Esophagus (tissue), 2 donors: ENCODE results near the gene SEPHS1. TPM values are rescaled to one million over a fixed set of nuclear protein-coding genes. Genes with fewer than 3 reads are reported as not detected.
"Not testable (repeated sequence)": the region's sequence is repeated elsewhere in the genome, so short reads cannot be mapped to it uniquely, and the experiment has no call there.

ENCODE experiments used
- H3K27ac ChIP-seq, 2 donors: one replicate each; pipeline ENCODE4 v1.5.1; 2013; ENCODE audit warnings: low read depth in 2 of 2, mild to moderate bottlenecking in 2 of 2, inconsistent platforms in 1 of 2, low read length in 1 of 2, moderate library complexity in 1 of 2
- H3K27me3 ChIP-seq, 2 donors: one replicate each; pipeline ENCODE4 v1.6.1; 2013; ENCODE audit warnings: low read length in 2 of 2, control low read depth in 1 of 2, mild to moderate bottlenecking in 1 of 2; ENCODE audit not compliant: insufficient read depth in 2 of 2, control insufficient read depth in 1 of 2
- H3K36me3 ChIP-seq, 2 donors: one replicate each; pipeline ENCODE4 v1.6.1; 2013; ENCODE audit warnings: low read length in 1 of 2; ENCODE audit not compliant: control insufficient read depth in 2 of 2, insufficient read depth in 2 of 2
- H3K4me1 ChIP-seq, 2 donors: one replicate each; pipeline ENCODE4 v1.6.1; 2013; ENCODE audit warnings: low read length in 1 of 2; ENCODE audit not compliant: control insufficient read depth in 2 of 2, insufficient read depth in 2 of 2
- H3K4me3 ChIP-seq, 2 donors: one replicate each; pipeline ENCODE4 v1.5.1; 2013; ENCODE audit warnings: low read length in 2 of 2, mild to moderate bottlenecking in 2 of 2, low read depth in 1 of 2, moderate library complexity in 1 of 2
- H3K9me3 ChIP-seq, 2 donors: one replicate each; pipeline ENCODE4 v1.6.1; 2013; ENCODE audit warnings: mild to moderate bottlenecking in 2 of 2, low read depth in 1 of 2, low read length in 1 of 2, moderate library complexity in 1 of 2; ENCODE audit not compliant: control insufficient read depth in 2 of 2, insufficient read depth in 1 of 2
- WGBS, 2 donors: extraction: QIAGEN DNeasy Blood & Tissue Kit; methylation state at CpG; one replicate each; pipeline ENCODE4 v1.1.7; 2013; 5-methylcytosine and 5-hydroxymethylcytosine counted together
- polyA plus RNA-seq, 2 donors: library from polyadenylated mRNA; stranded (reverse); fragments of 200-250 nt; gene quantifications; one replicate each; pipeline ENCODE4 v1.2.3, GENCODE V29; 2013
- donor health status: healthy with polysubstance abuse.
- donor health status: Bipolar disorder and iron deficiency.

The SEPHS1 gene
- polyA plus RNA-seq, 2 donors, result 15.8 to 25.8 TPM

- Histone ChIP-seq H3K27me3 (peaks cover 0 to 3% of the 10 kb centered on the region in 2 donors), H3K4me3 (no peak overlapping the region), H3K27ac (no peak overlapping the region), H3K36me3 (no peaks in the 10 kb centered on the region), H3K9me3 (no peaks in the 10 kb centered on the region), H3K4me1 (peaks cover 0 to 2% of the 10 kb centered on the region in 2 donors)
- 92 to 93% methylated on average over 7 of the region's 7 CpGs for WGBS, 2 donors
Observed at GRCh38 chr10:13386021-13386420, 37.9 kb upstream of the SEPHS1 start.

GRCh38 chr10:13383399-13383761 is 35.3 kb upstream of the SEPHS1 start:
- WGBS, 2 donors, result 9 to 10% methylated on average over 18 of the region's 18 CpGs
- Histone ChIP-seq H3K36me3 (no peaks in the 10 kb centered on the region), H3K4me3 (peak overlapping the region; percentile 23 to 54), H3K4me1 (peaks cover 0 to 2% of the 10 kb centered on the region in 2 donors), H3K27ac (peak overlapping the region; percentile 65 to 69), H3K9me3 (no peaks in the 10 kb centered on the region), H3K27me3 (peaks cover 0 to 3% of the 10 kb centered on the region in 2 donors)

GRCh38 chr10:13382703-13383398 is 34.8 kb upstream of the SEPHS1 start:
- peak overlapping the region; percentile 65 to 69 for H3K27ac ChIP-seq
- H3K36me3 ChIP-seq, result no peaks in the 10 kb centered on the region
- peak overlapping the region; percentile 23 to 54 for H3K4me3 ChIP-seq
- H3K27me3 ChIP-seq, result peaks cover 0 to 3% of the 10 kb centered on the region in 2 donors
- H3K4me1 ChIP-seq, result peaks cover 0 to 2% of the 10 kb centered on the region in 2 donors
- no peaks in the 10 kb centered on the region for H3K9me3 ChIP-seq
- 12% methylated on average over 23 of the region's 23 CpGs for WGBS, 2 donors

- H3K27me3 ChIP-seq, result not testable (repeated sequence)
Observed at GRCh38 chr10:13379061-13379460, 31.0 kb upstream of the SEPHS1 start.

GRCh38 chr10:13376746-13377145 is 28.7 kb upstream of the SEPHS1 start:
- H3K27ac ChIP-seq, result no peak overlapping the region
- no peaks in the 10 kb centered on the region for H3K36me3 ChIP-seq
- WGBS, 2 donors, result 75 to 78% methylated on average over 6 of the region's 6 CpGs

More at GRCh38 chr10:13379061-13379460, 31.0 kb upstream of the SEPHS1 start:
- H3K9me3 ChIP-seq, H3K27ac ChIP-seq, H3K4me3 ChIP-seq, H3K36me3 ChIP-seq, H3K4me1 ChIP-seq: not testable (repeated sequence)
- 95 to 96% methylated on average over 4 of the region's 4 CpGs for WGBS, 2 donors

GRCh38 chr10:13376297-13376696 is 28.2 kb upstream of the SEPHS1 start:
- Histone ChIP-seq H3K9me3 (no peaks in the 10 kb centered on the region), H3K4me3 (no peak overlapping the region), H3K36me3 (no peaks in the 10 kb centered on the region), H3K4me1 (no peaks in the 10 kb centered on the region), H3K27ac (no peak overlapping the region), H3K27me3 (no peaks in the 10 kb centered on the region)
- 47 to 50% methylated on average over 6 of the region's 6 CpGs for WGBS, 2 donors

More at GRCh38 chr10:13376746-13377145, 28.7 kb upstream of the SEPHS1 start:
- no peak overlapping the region for H3K4me3 ChIP-seq
- H3K27me3 ChIP-seq, result no peaks in the 10 kb centered on the region
- no peaks in the 10 kb centered on the region for H3K4me1 ChIP-seq
- no peaks in the 10 kb centered on the region for H3K9me3 ChIP-seq

- WGBS, 2 donors, result 79% methylated on average over 2 of the region's 2 CpGs
- H3K4me1 ChIP-seq, result no peaks in the 10 kb centered on the region
- H3K27me3 ChIP-seq, result no peaks in the 10 kb centered on the region
- H3K4me3 ChIP-seq, result no peak overlapping the region
- H3K9me3 ChIP-seq, result no peaks in the 10 kb centered on the region
- no peak overlapping the region for H3K27ac ChIP-seq
- H3K36me3 ChIP-seq, result no peaks in the 10 kb centered on the region
Observed at GRCh38 chr10:13375791-13376190, 27.7 kb upstream of the SEPHS1 start.

GRCh38 chr10:13373644-13374043 is 25.6 kb upstream of the SEPHS1 start:
- WGBS, 2 donors, result 82 to 89% methylated on average over 2 of the region's 2 CpGs
- H3K36me3 ChIP-seq, result no peaks in the 10 kb centered on the region
- H3K9me3 ChIP-seq, result no peaks in the 10 kb centered on the region
- H3K4me3 ChIP-seq, result no peak overlapping the region
- no peak overlapping the region for H3K27ac ChIP-seq
- no peaks in the 10 kb centered on the region for H3K27me3 ChIP-seq
- no peaks in the 10 kb centered on the region for H3K4me1 ChIP-seq

GRCh38 chr10:13372524-13372923 is 24.4 kb upstream of the SEPHS1 start:
- Histone ChIP-seq H3K27me3 (no peaks in the 10 kb centered on the region), H3K36me3 (no peaks in the 10 kb centered on the region), H3K27ac (no peak overlapping the region), H3K9me3 (no peaks in the 10 kb centered on the region), H3K4me3 (no peak overlapping the region), H3K4me1 (no peaks in the 10 kb centered on the region)
- WGBS, 2 donors, result 89 to 90% methylated on average over 5 of the region's 5 CpGs

GRCh38 chr10:13371897-13372470 is 23.9 kb upstream of the SEPHS1 start:
- H3K27ac ChIP-seq, result no peak overlapping the region
- WGBS, 2 donors, result 26 to 28% methylated on average over 6 of the region's 6 CpGs
- H3K9me3 ChIP-seq, result no peaks in the 10 kb centered on the region
- no peaks in the 10 kb centered on the region for H3K27me3 ChIP-seq
- no peaks in the 10 kb centered on the region for H3K36me3 ChIP-seq
- H3K4me1 ChIP-seq, result no peaks in the 10 kb centered on the region
- H3K4me3 ChIP-seq, result no peak overlapping the region
